ENCODE data around the gene PARP8.
"Not testable (repeated sequence)": the region's sequence is repeated elsewhere in the genome, so short reads cannot be mapped to it uniquely, and the experiment has no call there.

Gene PARP8

DNA sequence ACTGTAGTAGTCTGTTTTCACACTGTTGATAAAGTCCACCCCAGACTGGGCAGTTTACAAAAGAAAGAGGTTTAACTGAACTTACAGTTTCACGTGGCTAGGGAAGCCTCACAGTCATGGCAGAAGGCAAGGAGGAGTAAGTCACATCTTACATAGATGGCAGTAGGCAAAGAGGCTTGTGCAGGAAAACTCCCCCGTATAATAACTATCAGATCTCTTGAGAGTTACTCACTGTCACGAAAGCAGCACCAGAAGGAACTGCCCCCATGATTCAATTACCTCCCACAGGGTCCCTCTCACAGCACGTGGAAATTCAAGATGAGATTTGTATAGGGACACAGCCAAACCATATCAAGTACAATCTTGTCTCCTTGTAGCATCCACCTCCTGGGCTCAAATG is 21.1 kb downstream of the PARP8 start:
- TF ChIP-seq, protein P1, sequence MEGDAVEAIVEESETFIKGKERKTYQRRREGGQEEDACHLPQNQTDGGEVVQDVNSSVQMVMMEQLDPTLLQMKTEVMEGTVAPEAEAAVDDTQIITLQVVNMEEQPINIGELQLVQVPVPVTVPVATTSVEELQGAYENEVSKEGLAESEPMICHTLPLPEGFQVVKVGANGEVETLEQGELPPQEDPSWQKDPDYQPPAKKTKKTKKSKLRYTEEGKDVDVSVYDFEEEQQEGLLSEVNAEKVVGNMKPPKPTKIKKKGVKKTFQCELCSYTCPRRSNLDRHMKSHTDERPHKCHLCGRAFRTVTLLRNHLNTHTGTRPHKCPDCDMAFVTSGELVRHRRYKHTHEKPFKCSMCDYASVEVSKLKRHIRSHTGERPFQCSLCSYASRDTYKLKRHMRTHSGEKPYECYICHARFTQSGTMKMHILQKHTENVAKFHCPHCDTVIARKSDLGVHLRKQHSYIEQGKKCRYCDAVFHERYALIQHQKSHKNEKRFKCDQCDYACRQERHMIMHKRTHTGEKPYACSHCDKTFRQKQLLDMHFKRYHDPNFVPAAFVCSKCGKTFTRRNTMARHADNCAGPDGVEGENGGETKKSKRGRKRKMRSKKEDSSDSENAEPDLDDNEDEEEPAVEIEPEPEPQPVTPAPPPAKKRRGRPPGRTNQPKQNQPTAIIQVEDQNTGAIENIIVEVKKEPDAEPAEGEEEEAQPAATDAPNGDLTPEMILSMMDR (IDR thresholded peaks at IDR 0.05; ENCODE audit: control insufficient read depth, extremely low read depth, insufficient read depth): no peak
- H3K4me3 ChIP-seq (ENCODE audit: low read depth, low read length): no peak overlapping the region
- DNase-seq (ENCODE audit: low read depth): no peak

DNA sequence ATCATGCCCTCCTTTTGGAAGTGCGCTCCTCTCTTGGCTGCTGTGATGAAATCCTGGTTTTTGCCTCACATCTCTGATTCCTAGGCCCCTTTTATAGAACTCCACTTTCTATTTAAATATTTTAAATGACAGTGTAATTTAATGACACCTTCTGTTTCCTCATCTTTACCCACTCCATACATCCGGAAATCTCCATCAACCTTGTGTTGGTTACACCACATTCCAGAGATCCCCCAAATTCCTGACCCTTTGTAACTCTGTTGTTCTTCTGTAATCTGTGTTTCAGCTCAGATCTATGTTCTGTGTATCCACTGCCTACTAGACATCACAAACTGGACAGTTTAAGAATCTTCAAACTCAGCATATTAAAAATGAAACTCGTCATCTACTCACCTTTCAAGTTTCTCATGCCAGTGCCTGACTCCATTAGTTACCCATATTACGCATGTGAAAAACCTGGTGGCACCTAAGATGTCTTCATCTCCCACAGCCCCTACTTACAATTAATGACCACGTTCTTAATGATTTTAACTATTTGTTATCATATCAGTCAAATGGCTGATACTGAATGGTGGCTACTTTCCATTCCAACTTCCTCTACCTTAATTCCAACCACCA is 25.1 kb downstream of the PARP8 start:
- DNase-seq (ENCODE audit: low read depth): no peak
- TF ChIP-seq, protein P1 (IDR thresholded peaks at IDR 0.05; ENCODE audit: control insufficient read depth, extremely low read depth, insufficient read depth): no peak
- no peak overlapping the region for H3K4me3 ChIP-seq (ENCODE audit: low read depth, low read length)

DNA sequence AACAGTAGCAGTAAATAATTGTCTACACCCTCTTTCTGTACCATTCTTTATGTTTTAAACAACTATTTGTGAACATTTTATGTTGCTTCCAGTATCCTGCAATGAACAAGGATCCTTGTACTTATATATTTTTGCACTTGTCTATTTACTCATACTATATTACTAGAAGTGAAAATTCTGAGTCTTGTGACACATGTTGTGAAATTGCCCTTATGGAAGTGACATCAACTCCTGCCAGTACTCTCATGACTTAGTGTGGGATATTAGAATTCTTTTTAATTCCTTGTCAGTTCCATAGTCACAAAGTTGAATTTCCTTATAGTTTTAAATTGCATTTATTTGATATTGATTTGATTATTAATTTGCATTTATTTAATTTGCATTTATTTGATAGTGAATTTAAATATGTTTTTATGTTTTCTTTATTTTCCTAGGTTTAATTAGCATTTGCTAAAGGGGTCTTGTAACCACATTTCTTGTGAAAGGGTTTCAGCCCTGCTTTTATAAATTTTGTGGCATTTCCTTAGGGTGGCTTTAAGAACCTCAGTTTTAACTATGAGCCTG is 27.7 kb downstream of the PARP8 start:
- DNase-seq (ENCODE audit: low read depth): no peak
- H3K4me3 ChIP-seq (ENCODE audit: low read depth, low read length): no peak overlapping the region
- TF ChIP-seq, protein P1 (IDR thresholded peaks at IDR 0.05; ENCODE audit: control insufficient read depth, extremely low read depth, insufficient read depth): no peak

DNA sequence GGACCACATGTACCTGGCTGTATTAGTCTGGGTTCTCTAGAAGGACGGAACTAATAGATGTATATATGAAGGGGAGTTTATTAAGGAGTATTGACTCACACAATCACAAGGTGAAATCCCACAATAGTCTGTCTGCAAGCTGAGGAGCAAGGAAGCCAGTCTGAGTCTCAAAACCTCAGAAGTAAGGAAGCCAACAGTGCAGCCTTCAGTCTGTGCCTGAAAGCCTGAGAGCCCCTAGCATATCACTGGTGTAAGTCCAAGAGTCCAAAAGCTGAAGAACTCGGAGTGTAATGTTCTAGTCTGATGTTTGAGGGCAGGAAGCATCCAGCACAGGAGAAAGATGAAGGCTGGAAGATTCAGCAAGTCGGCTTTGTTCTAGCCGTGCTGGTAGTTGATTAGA is 28.2 kb downstream of the PARP8 start:
- DNase-seq (ENCODE audit: low read depth); H3K4me3 ChIP-seq (ENCODE audit: low read depth, low read length): not testable (repeated sequence)

DNA sequence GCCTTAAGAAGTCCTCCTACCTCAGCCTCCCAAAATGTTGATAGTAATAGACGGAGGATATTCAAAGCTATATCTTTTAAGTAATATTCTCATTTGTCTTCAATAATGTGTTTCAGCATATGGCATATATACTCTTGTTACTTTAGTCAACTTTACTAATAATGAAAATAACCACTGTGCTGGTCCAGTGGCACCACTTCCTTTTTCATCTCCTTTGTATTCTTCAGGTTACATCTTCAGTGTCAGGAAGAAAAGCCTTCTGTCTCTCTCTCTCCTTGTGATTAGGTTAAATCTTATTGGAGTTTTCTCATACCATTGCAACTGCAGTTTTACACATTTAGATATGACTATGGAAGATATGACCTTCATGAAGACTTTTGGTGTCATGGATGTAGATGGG is 31.3 kb downstream of the PARP8 start:
- no peak for DNase-seq (ENCODE audit: low read depth)
- TF ChIP-seq, protein P1 (IDR thresholded peaks at IDR 0.05; ENCODE audit: control insufficient read depth, extremely low read depth, insufficient read depth): no peak
- no peak overlapping the region for H3K4me3 ChIP-seq (ENCODE audit: low read depth, low read length)

DNA sequence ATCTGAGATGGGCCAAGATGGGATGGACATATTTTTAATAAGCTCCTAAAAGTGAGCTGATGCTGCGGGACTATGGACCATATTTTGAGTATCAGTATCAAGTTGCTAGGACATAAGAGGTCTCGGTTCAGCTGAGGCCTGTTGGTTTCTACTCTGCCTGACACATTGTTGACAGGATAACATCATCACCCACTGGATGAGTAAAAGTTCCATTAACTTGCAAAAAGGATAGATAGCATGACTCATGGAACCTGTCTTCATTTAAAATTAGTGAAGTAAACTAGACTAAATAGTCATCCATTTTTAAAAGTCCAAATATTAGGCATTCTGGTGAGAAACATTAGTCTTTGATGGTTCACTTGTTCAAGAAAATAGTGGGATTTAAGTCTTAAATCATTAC is 33.3 kb downstream of the PARP8 start:
- no peak for DNase-seq (ENCODE audit: low read depth)
- no peak overlapping the region for H3K4me3 ChIP-seq (ENCODE audit: low read depth, low read length)
- TF ChIP-seq, protein P1 (IDR thresholded peaks at IDR 0.05; ENCODE audit: control insufficient read depth, extremely low read depth, insufficient read depth): no peak

DNA sequence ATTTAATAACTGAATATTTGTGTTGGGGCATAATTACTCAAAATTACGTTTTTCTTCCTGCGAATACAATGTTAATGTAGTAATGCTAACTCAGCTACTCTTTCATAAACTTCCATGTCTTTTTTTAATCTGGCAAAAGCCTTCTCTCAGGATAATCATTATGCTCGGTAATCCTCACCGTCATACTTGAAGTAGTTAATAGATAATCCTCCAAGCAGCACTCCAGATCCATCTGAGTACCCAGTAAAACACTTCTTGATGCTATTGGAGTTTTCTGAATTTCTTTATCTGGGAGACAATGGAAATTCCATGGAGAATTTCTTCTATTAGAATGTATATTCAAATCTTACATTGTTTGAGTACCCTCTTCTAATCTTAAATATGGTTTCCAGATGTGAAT is 34.3 kb downstream of the PARP8 start:
- no peak for DNase-seq (ENCODE audit: low read depth)
- TF ChIP-seq, protein P1 (IDR thresholded peaks at IDR 0.05; ENCODE audit: control insufficient read depth, extremely low read depth, insufficient read depth): no peak
- H3K4me3 ChIP-seq (ENCODE audit: low read depth, low read length): no peak overlapping the region

Measured in LNCaP clone FGC (cell line).